ENCODE measurements around the gene DDX1. TPM values are rescaled to one million over a fixed set of nuclear protein-coding genes. Genes with fewer than 3 reads are reported as not detected.

DDX1 gene
- total RNA-seq, 1 donor from 2014 or later, result 48.1 TPM

GRCh38 chr2:15633971-15634346, 42.3 kb downstream of the DDX1 start:
- no peaks in the 10 kb centered on the region for H3K27me3 ChIP-seq
- H3K4me3 ChIP-seq, result no peak overlapping the region
- TF ChIP-seq POLR2AphosphoS5 (IDR thresholded peaks at IDR 0.05; ENCODE audit: insufficient read depth in 1 of 2, low read depth in 1 of 2), result no peak
- no peak for TF ChIP-seq CTCF (IDR thresholded peaks at IDR 0.05)
- TF ChIP-seq POLR2A (IDR thresholded peaks at IDR 0.05), result no peak
- intact Hi-C loops (cut with DNase I), result no loop called here
- DNase-seq (ENCODE audit: extremely low spot score in 2 of 2), result no peak
- H3K4me1 ChIP-seq, result peaks cover 6% of the 10 kb centered on the region
- H3K9me3 ChIP-seq, result no peaks in the 10 kb centered on the region
- no peak overlapping the region for H3K27ac ChIP-seq
- H3K36me3 ChIP-seq, result peaks cover 7 to 44% of the 10 kb centered on the region in 2 donors

- no peaks in the 10 kb centered on the region for H3K9me3 ChIP-seq
- no peaks in the 10 kb centered on the region for H3K27me3 ChIP-seq
- H3K36me3 ChIP-seq, result peaks cover 7 to 40% of the 10 kb centered on the region in 2 donors
- peaks cover 6% of the 10 kb centered on the region for H3K4me1 ChIP-seq
- no peak overlapping the region for H3K4me3 ChIP-seq
- no peak overlapping the region for H3K27ac ChIP-seq
- TF ChIP-seq CTCF (IDR thresholded peaks at IDR 0.05) (no peak), POLR2A (IDR thresholded peaks at IDR 0.05) (no peak), POLR2AphosphoS5 (IDR thresholded peaks at IDR 0.05; ENCODE audit: insufficient read depth in 1 of 2, low read depth in 1 of 2) (no peak)
- intact Hi-C loops (cut with DNase I), result no loop called here
- no peak for DNase-seq (ENCODE audit: extremely low spot score in 2 of 2)
These were observed 43.3 kb downstream of the DDX1 start for GRCh38 chr2:15634846-15635490.

DNA sequence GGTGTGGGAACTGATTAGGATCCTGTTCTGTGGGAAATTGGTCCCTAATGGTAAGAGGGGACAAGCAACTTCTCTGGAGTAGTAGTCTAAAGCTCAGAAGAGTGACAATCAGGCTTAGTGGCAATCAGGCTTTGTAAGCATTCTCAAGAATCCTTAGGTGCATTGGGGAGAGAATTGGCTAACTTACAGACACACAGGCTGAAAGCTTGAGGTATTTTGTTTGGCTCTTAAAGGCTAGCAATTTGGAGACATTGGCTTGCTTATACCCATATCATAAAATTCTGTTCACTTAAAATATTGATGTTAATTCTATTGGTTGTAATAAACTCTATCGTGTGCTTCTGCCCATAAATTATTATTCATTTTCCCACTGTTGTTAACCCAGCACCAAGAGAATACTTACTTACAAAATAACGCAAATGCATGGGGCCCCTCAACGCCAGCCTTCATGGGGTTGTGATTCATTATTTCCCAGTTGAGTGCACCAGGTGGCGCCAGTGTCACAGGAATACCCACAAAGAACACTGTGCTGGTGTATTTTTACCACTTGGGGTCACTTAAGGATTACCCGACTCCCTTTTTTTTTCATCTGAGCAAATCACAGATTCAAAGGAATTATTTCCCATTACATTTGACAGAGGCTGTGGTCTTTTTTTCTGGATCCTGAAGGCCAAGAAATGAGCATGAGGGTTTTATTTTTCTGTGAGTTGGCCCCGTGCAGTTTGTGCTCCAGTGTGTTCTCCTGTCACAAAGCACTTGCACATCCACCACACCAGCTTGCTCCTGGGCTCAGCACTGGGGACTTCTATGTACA, 45.5 kb downstream of the DDX1 start:
- Histone ChIP-seq H3K36me3 (peaks cover 0 to 18% of the 10 kb centered on the region in 2 donors), H3K4me3 (no peak overlapping the region), H3K27ac (no peak overlapping the region), H3K27me3 (no peaks in the 10 kb centered on the region), H3K4me1 (peaks cover 6% of the 10 kb centered on the region), H3K9me3 (no peaks in the 10 kb centered on the region)
- intact Hi-C loops (cut with DNase I), result no loop called here
- peak; percentile 72 to 90 (median 84) for TF ChIP-seq CTCF (IDR thresholded peaks at IDR 0.05)
- no peak for TF ChIP-seq POLR2A (IDR thresholded peaks at IDR 0.05)
- no peak for TF ChIP-seq POLR2AphosphoS5 (IDR thresholded peaks at IDR 0.05; ENCODE audit: insufficient read depth in 1 of 2, low read depth in 1 of 2)
- DNase-seq (ENCODE audit: extremely low spot score in 2 of 2), result no peak

GRCh38 chr2:15638720-15639119, 47.1 kb downstream of the DDX1 start:
- Histone ChIP-seq H3K27me3 (no peaks in the 10 kb centered on the region), H3K36me3 (peaks cover 0 to 7% of the 10 kb centered on the region in 2 donors), H3K4me1 (peaks cover 6% of the 10 kb centered on the region), H3K9me3 (no peaks in the 10 kb centered on the region), H3K27ac (no peak overlapping the region), H3K4me3 (no peak overlapping the region)
- intact Hi-C loops (cut with DNase I), result no loop called here
- no peak for DNase-seq (ENCODE audit: extremely low spot score in 2 of 2)
- TF ChIP-seq POLR2A (IDR thresholded peaks at IDR 0.05), result no peak
- no peak for TF ChIP-seq POLR2AphosphoS5 (IDR thresholded peaks at IDR 0.05; ENCODE audit: insufficient read depth in 1 of 2, low read depth in 1 of 2)
- TF ChIP-seq CTCF (IDR thresholded peaks at IDR 0.05), result no peak
